H1 (cell line): ENCODE data around the gene SND1. TPM values are rescaled to one million over a fixed set of nuclear protein-coding genes. Genes with fewer than 3 reads are reported as not detected.

Experiments
- CTCF ChIA-PET: fragments of 300-600 bp; sonication (Branson Sonifier 250); formaldehyde crosslinking; loops from one replicate; lab custom pipeline; 2021; ENCODE audit not compliant: partially characterized antibody; lab: Charles Lee
- POLR2A ChIA-PET: fragments of 300-600 bp; sonication (Branson Sonifier 250); formaldehyde crosslinking; loops from one replicate; lab custom pipeline; 2021; ENCODE audit warnings: inconsistent platforms; ENCODE audit not compliant: partially characterized antibody; lab: Charles Lee
- DNase-seq, 2 experiments: peaks; one replicate each; pipeline versions ENCODE4 v3.0.0 to v3.0.0-alpha.2; 2010 to 2022; ENCODE audit warnings: low spot score in 2 of 2, low read depth in 1 of 2, mixed read lengths in 1 of 2
- FAIRE-seq: peaks from 2 replicates; lab custom pipeline; 2011; peaks lifted over from hg19 to GRCh38; lab: Jason Lieb, UNC
- H2AFZ ChIP-seq: 2 replicates; pipeline ENCODE4 v1.8.1; 2012; ENCODE audit warnings: low read length, inconsistent platforms
- H2AK5ac ChIP-seq: 2 replicates; pipeline ENCODE4 v1.6.1; 2013; ENCODE audit warnings: low read depth, low read length
- H2BK120ac ChIP-seq: replicated peaks from 2 replicates; pipeline ENCODE3; 2013; ENCODE audit warnings: low read depth, low read length, inconsistent platforms
- H2BK12ac ChIP-seq: 2 replicates; pipeline ENCODE4 v1.6.1; 2013; ENCODE audit warnings: low read depth, low read length
- H2BK15ac ChIP-seq: 2 replicates; pipeline ENCODE4 v1.6.1; 2013; ENCODE audit warnings: low read length
- H2BK20ac ChIP-seq: 2 replicates; pipeline ENCODE4 v1.6.1; 2013; ENCODE audit warnings: low read length
- H2BK5ac ChIP-seq: 2 replicates; pipeline ENCODE4 v1.6.1; 2013; ENCODE audit warnings: low read depth, low read length
- H3K14ac ChIP-seq: 2 replicates; pipeline ENCODE4 v1.6.1; 2013; ENCODE audit warnings: inconsistent platforms; ENCODE audit not compliant: insufficient read length
- H3K18ac ChIP-seq: 2 replicates; pipeline ENCODE4 v1.6.1; 2013; ENCODE audit warnings: low read length; ENCODE audit errors: extremely low read depth
- H3K23ac ChIP-seq: 2 replicates; pipeline ENCODE4 v1.6.1; 2013; ENCODE audit warnings: inconsistent platforms; ENCODE audit not compliant: insufficient read length
- H3K23me2 ChIP-seq: 2 replicates; pipeline ENCODE4 v1.6.1; 2013; ENCODE audit warnings: low read depth, low read length
- H3K27ac ChIP-seq: 2 replicates; pipeline ENCODE4 v1.6.1; 2011; ENCODE audit warnings: low read depth, low read length, inconsistent platforms
- H3K27me3 ChIP-seq, 4 experiments: replicated peaks in 1 of 4; 1 replicate in 1 of 4; 2 replicates in 3 of 4; pipeline versions ENCODE4 v1.6.1 to v1.8.1; 2011 to 2013; ENCODE audit warnings: low read length in 3 of 4, mild to moderate bottlenecking in 3 of 4, inconsistent platforms in 2 of 4, mixed read lengths in 2 of 4, moderate library complexity in 1 of 4; ENCODE audit not compliant: control insufficient read depth in 3 of 4, insufficient read depth in 3 of 4; ENCODE audit errors: extremely low read depth in 1 of 4
- H3K36me3 ChIP-seq, 4 experiments: 2 replicates each; pipeline versions ENCODE4 v1.6.1 to v1.8.1; 2011 to 2013; ENCODE audit warnings: mild to moderate bottlenecking in 4 of 4, low read length in 3 of 4, moderate library complexity in 2 of 4, control low read depth in 1 of 4, inconsistent platforms in 1 of 4; ENCODE audit not compliant: insufficient read depth in 4 of 4, control insufficient read depth in 2 of 4
- H3K4ac ChIP-seq: replicated peaks from 2 replicates; pipeline ENCODE3; 2013; ENCODE audit warnings: low read length, low read depth, mixed read lengths, inconsistent platforms; ENCODE audit not compliant: insufficient read length
- H3K4me1 ChIP-seq, 4 experiments: replicated peaks in 1 of 4; 1 replicate in 1 of 4; 2 replicates in 3 of 4; pipeline versions ENCODE4 v1.6.1 to v1.8.1; 2011 to 2013; ENCODE audit warnings: low read length in 3 of 4, inconsistent platforms in 2 of 4, mixed read lengths in 1 of 4; ENCODE audit not compliant: insufficient read depth in 4 of 4, control insufficient read depth in 3 of 4
- H3K4me2 ChIP-seq, 2 experiments: 2 replicates each; pipeline versions ENCODE4 v1.6.1 to v1.8.1; 2011 to 2013; ENCODE audit warnings: low read depth in 2 of 2, low read length in 2 of 2, control low read depth in 1 of 2, inconsistent platforms in 1 of 2, mild to moderate bottlenecking in 1 of 2; ENCODE audit not compliant: insufficient read depth in 1 of 2
- H3K4me3 ChIP-seq, 4 experiments: fragments of 200-600, 300-600 bp in 1 of 4; sonication (generic), shearing (Covaris generic), sonication (Bioruptor Twin) in 1 of 4; 2 replicates each; pipeline versions ENCODE4 v1.5.1 to v1.8.1; 2011 to 2016; ENCODE audit warnings: low read length in 4 of 4, low read depth in 3 of 4, control low read depth in 2 of 4, inconsistent platforms in 2 of 4, mild to moderate bottlenecking in 2 of 4, mixed read lengths in 1 of 4, moderate library complexity in 1 of 4; ENCODE audit not compliant: insufficient read depth in 2 of 4; ENCODE audit errors: extremely low read depth in 1 of 4
- H3K56ac ChIP-seq: replicated peaks from 2 replicates; pipeline ENCODE3; 2013; ENCODE audit warnings: low read depth, mild to moderate bottlenecking, mixed read lengths, low read length, inconsistent platforms; ENCODE audit not compliant: insufficient read length
- H3K79me1 ChIP-seq: 2 replicates; pipeline ENCODE4 v1.6.1; 2013; ENCODE audit warnings: low read depth, low read length, control low read depth
- H3K79me2 ChIP-seq, 2 experiments: 2 replicates each; pipeline versions ENCODE4 v1.6.1 to v1.8.1; 2012 to 2013; ENCODE audit warnings: low read length in 2 of 2, mild to moderate bottlenecking in 2 of 2, inconsistent platforms in 1 of 2; ENCODE audit not compliant: insufficient read depth in 2 of 2, control insufficient read depth in 1 of 2
- H3K9ac ChIP-seq, 4 experiments: replicated peaks in 1 of 4; 1 replicate in 1 of 4; 2 replicates in 3 of 4; pipeline versions ENCODE4 v1.6.1 to v1.8.1; 2011 to 2013; ENCODE audit warnings: low read depth in 3 of 4, low read length in 3 of 4, control low read depth in 2 of 4, mild to moderate bottlenecking in 2 of 4, moderate library complexity in 2 of 4, inconsistent platforms in 1 of 4; ENCODE audit errors: extremely low read depth in 1 of 4
- H3K9me3 ChIP-seq, 2 experiments: 2 replicates each; pipeline versions ENCODE4 v1.6.1 to v1.8.1; 2012 to 2013; ENCODE audit warnings: mild to moderate bottlenecking in 2 of 2, moderate library complexity in 2 of 2, control low read depth in 1 of 2, inconsistent platforms in 1 of 2, low read depth in 1 of 2, low read length in 1 of 2, mixed read lengths in 1 of 2; ENCODE audit not compliant: insufficient read depth in 2 of 2
- H4K20me1 ChIP-seq, 2 experiments: replicated peaks in 1 of 2; 2 replicates each; pipeline versions ENCODE3 to v1.8.1; 2011 to 2013; ENCODE audit warnings: inconsistent platforms in 2 of 2, low read length in 2 of 2, mild to moderate bottlenecking in 1 of 2; ENCODE audit not compliant: insufficient read depth in 2 of 2, control insufficient read depth in 1 of 2
- H4K5ac ChIP-seq: 2 replicates; pipeline ENCODE4 v1.6.1; 2013; ENCODE audit warnings: low read length, low read depth, mixed read lengths, inconsistent platforms; ENCODE audit not compliant: insufficient read length
- H4K8ac ChIP-seq: 2 replicates; pipeline ENCODE4 v1.8.0; 2013; ENCODE audit warnings: mild to moderate bottlenecking, moderate library complexity, low read length, inconsistent platforms; ENCODE audit not compliant: insufficient read depth; ENCODE audit errors: extremely low read depth
- H4K91ac ChIP-seq: replicated peaks from 2 replicates; pipeline ENCODE3; 2013; ENCODE audit warnings: low read length, mixed read lengths, inconsistent platforms; ENCODE audit not compliant: insufficient read length
- BACH1 ChIP-seq: IDR thresholded peaks from 2 replicates; pipeline ENCODE4 v1.6.1; 2012; ENCODE audit warnings: low read length, improper control_type of control experiment
- BRCA1 ChIP-seq: IDR thresholded peaks from 2 replicates; pipeline ENCODE4 v1.6.1; 2012; ENCODE audit warnings: low read depth, low read length, improper control_type of control experiment
- CREB1 ChIP-seq: IDR thresholded peaks from 2 replicates; pipeline ENCODE4 v1.6.1; 2012; ENCODE audit warnings: inconsistent platforms
- EZH2 ChIP-seq: fragments of 200-600 bp; sonication (generic); IDR thresholded peaks from 2 replicates; pipeline ENCODE4 v1.7.1; 2012; ENCODE audit warnings: low read depth, mild to moderate bottlenecking, moderate library complexity, low read length, inconsistent platforms; ENCODE audit not compliant: severe bottlenecking
- GTF2F1 ChIP-seq: IDR thresholded peaks from 2 replicates; pipeline ENCODE4 v1.6.1; 2012; ENCODE audit warnings: low read depth, low read length, improper control_type of control experiment, borderline replicate concordance
- HDAC6 ChIP-seq: IDR thresholded peaks from one replicate; pipeline ENCODE4 v1.7.1; 2012; ENCODE audit warnings: low read depth, mild to moderate bottlenecking, inconsistent platforms, low read length, moderate library complexity
- JUND ChIP-seq: IDR thresholded peaks from 2 replicates; pipeline ENCODE4 v1.6.1; 2011; ENCODE audit warnings: mild to moderate bottlenecking, improper control_type of control experiment, low read length
- MAFK ChIP-seq: IDR thresholded peaks from 2 replicates; pipeline ENCODE4 v1.6.1; 2012; ENCODE audit warnings: low read depth, mild to moderate bottlenecking, improper control_type of control experiment, low read length
- NRF1 ChIP-seq: IDR thresholded peaks from 2 replicates; pipeline ENCODE4 v1.6.1; 2011; ENCODE audit warnings: mild to moderate bottlenecking, low read depth, low read length, improper control_type of control experiment
- POLR2A ChIP-seq, 2 experiments: IDR thresholded peaks; 1 replicate in 1 of 2; 2 replicates in 1 of 2; pipeline ENCODE4 v1.6.1; 2011; ENCODE audit warnings: low read depth in 2 of 2, low read length in 2 of 2, mild to moderate bottlenecking in 2 of 2; ENCODE audit errors: control extremely low read depth in 1 of 2
- POU5F1 ChIP-seq: IDR thresholded peaks from 2 replicates; pipeline ENCODE4 v1.6.1; 2011; ENCODE audit warnings: low read depth, mild to moderate bottlenecking, low read length, moderate library complexity
- SP2 ChIP-seq: IDR thresholded peaks from 2 replicates; pipeline ENCODE4 v1.6.1; 2012; ENCODE audit warnings: mild to moderate bottlenecking, low read length, inconsistent platforms
- TAF7 ChIP-seq: optimal IDR thresholded peaks from 2 replicates; pipeline ENCODE3; 2011; ENCODE audit warnings: low read depth, mild to moderate bottlenecking, inconsistent platforms, low read length, moderate library complexity, borderline replicate concordance
- WGBS, 2 experiments: shearing (Covaris generic) in 1 of 2; methylation state at CpG; one replicate each; pipeline versions ENCODE4 v1.1.6 to v1.1.7; 2013 to 2015; ENCODE audit warnings: low lambda C conversion rate in 2 of 2, mixed read lengths in 2 of 2, inconsistent platforms in 1 of 2, low coverage in 1 of 2, missing lambda C conversion rate in 1 of 2; ENCODE audit not compliant: insufficient replicate concordance in 2 of 2, insufficient coverage in 1 of 2, insufficient read length in 1 of 2; ENCODE audit errors: extremely low coverage in 1 of 2, missing lambda C conversion rate in 1 of 2; 5-methylcytosine and 5-hydroxymethylcytosine counted together
- polyA plus RNA-seq, 7 experiments: library from polyadenylated mRNA; depleted of rRNA in 3 of 7; stranded (reverse) in 5 of 7; unstranded in 2 of 7; fragments of >200 nt in 5 of 7; fragments of 200-250 nt in 2 of 7; gene quantifications; 1 replicate in 5 of 7; 2 replicates in 1 of 7; 4 replicates in 1 of 7; pipeline versions ENCODE4 v1.2.1 to v1.2.3, GENCODE V29; 2011 to 2013; ENCODE audit warnings: missing spikeins in 2 of 7, mixed read lengths in 2 of 7
- total RNA-seq: library from RNA; stranded (reverse); fragmentation: NEBNext Ultra II Directional; extraction: Animal tissue kit (Norgen Biotek cat#: 25700); gene quantifications from 2 replicates; pipeline ENCODE4 v1.2.1, GENCODE V29; 2021

SND1 gene
- total and polyA plus RNA-seq, 2 of the 8 experiments (the other 6 are each of a cell fraction or from before 2014, with no cell fraction given), result 122 to 290 TPM

- peaks cover 0 to 2% of the 10 kb centered on the region in 2 experiments for H4K20me1 ChIP-seq
- no peak overlapping the region for H2BK20ac ChIP-seq
- no peak for DNase-seq
- no peak for TF ChIP-seq MAFK
- TF ChIP-seq POU5F1, result no peak
- TF ChIP-seq BACH1, result no peak
- TF ChIP-seq BRCA1, result no peak
- no peak for TF ChIP-seq CREB1
- no peak for TF ChIP-seq SP2
- TF ChIP-seq POLR2A (IDR thresholded peaks at IDR 0.05; ENCODE audit: control extremely low read depth in 1 of 2, low read depth in 2 of 2, low read length in 2 of 2), result no peak
- TF ChIP-seq JUND, result no peak
- TF ChIP-seq NRF1, result no peak
- no peak for TF ChIP-seq EZH2
- no peak for TF ChIP-seq HDAC6
- TF ChIP-seq GTF2F1, result no peak
- no peak for TF ChIP-seq TAF7
These were observed 310.8 kb downstream of the SND1 start for GRCh38 chr7:127962589-127963361.

More at GRCh38 chr7:127962589-127963361, 310.8 kb downstream of the SND1 start:
- H3K9ac ChIP-seq, result no peak overlapping the region
- peaks cover 0 to 4% (median 1%) of the 10 kb centered on the region in 4 experiments; a peak in 3 of 8 replicates for H3K36me3 ChIP-seq
- H3K23ac ChIP-seq, result no peak overlapping the region
- H2AFZ ChIP-seq, result no peak overlapping the region
- no peak overlapping the region for H4K91ac ChIP-seq
- no peak overlapping the region for H3K27ac ChIP-seq
- WGBS, 2 experiments, result 93% methylated on average over 2 of the region's 5 CpGs; no CpG with 5 or more reads in 1 of the 2 experiments
- peaks cover 0 to 3% of the 10 kb centered on the region in 2 experiments; a peak in 2 of 4 replicates for H3K79me2 ChIP-seq
- H3K9me3 ChIP-seq, result no peaks in the 10 kb centered on the region
- no peak overlapping the region for H4K8ac ChIP-seq
- no peak for FAIRE-seq
- H3K4me2 ChIP-seq, result no peak overlapping the region
- no peak overlapping the region for H3K56ac ChIP-seq
- H2BK120ac ChIP-seq, result no peak overlapping the region
- no peaks in the 10 kb centered on the region for H3K23me2 ChIP-seq
- no peak overlapping the region for H3K18ac ChIP-seq
- no peak overlapping the region for H2BK15ac ChIP-seq
- no peak overlapping the region for H2AK5ac ChIP-seq
- H3K14ac ChIP-seq, result no peak overlapping the region
- H3K4me3 ChIP-seq, result no peak overlapping the region
- H3K79me1 ChIP-seq, result peaks cover 3% of the 10 kb centered on the region; the same call in 1 of the 2 replicates
- CTCF ChIA-PET, result interaction anchor here (0.6 to 1.1 kb wide), 2 partner anchors 9 to 19 kb away, joined by 3 read pairs; no protein-coding TSS in a partner anchor
- POLR2A ChIA-PET, result interaction anchor here (1.2 kb wide), 1 partner anchor 11 kb away, joined by 4 read pairs; no protein-coding TSS in a partner anchor
- H4K5ac ChIP-seq, result no peak overlapping the region
- H3K4me1 ChIP-seq, result no peaks in the 10 kb centered on the region; a peak in 1 of 7 replicates
- no peak overlapping the region for H2BK5ac ChIP-seq
- no peak overlapping the region for H3K4ac ChIP-seq
- H3K27me3 ChIP-seq, result no peaks in the 10 kb centered on the region
- H2BK12ac ChIP-seq, result no peak overlapping the region
